Mononuclear cell (primary cell): Measurements from ENCODE around the gene TUBA3E. TPM values are rescaled to one million over a fixed set of nuclear protein-coding genes. Genes with fewer than 3 reads are reported as not detected.
"Not testable (repeated sequence)": the region's sequence is repeated elsewhere in the genome, so short reads cannot be mapped to it uniquely, and the experiment has no call there.

Experiments
- H3K27me3 ChIP-seq: 2 replicates; pipeline ENCODE4 v1.6.0; 2011; ENCODE audit warnings: low read length, control low read depth; ENCODE audit not compliant: insufficient read depth
- H3K4me1 ChIP-seq: 2 replicates; pipeline ENCODE4 v1.5.1; 2011; ENCODE audit warnings: mild to moderate bottlenecking, low read length, control low read depth; ENCODE audit not compliant: insufficient read depth
- H3K4me3 ChIP-seq: 2 replicates; pipeline ENCODE4 v1.5.1; 2011; ENCODE audit warnings: mild to moderate bottlenecking, low read length, moderate library complexity
- H3K9me3 ChIP-seq: 2 replicates; pipeline ENCODE4 v1.5.1; 2011; ENCODE audit warnings: low read depth, mild to moderate bottlenecking, control low read depth, low read length
- total RNA-seq: library from RNA; depleted of rRNA; stranded (reverse); fragments of >200 nt; gene quantifications from one replicate; pipeline ENCODE4 v1.2.3, GENCODE V29; 2012

TUBA3E gene
- total RNA-seq, 1 donor = not detected

- Histone ChIP-seq H3K27me3 (no peaks in the 10 kb centered on the region), H3K4me3 (no peak overlapping the region), H3K9me3 (no peaks in the 10 kb centered on the region), H3K4me1 (peaks cover 9% of the 10 kb centered on the region)
Observed at GRCh38 chr2:130160131-130160530, 38.1 kb downstream of the TUBA3E start.

- H3K27me3 ChIP-seq, H3K4me1 ChIP-seq, H3K4me3 ChIP-seq, H3K9me3 ChIP-seq: not testable (repeated sequence)
Observed at GRCh38 chr2:130159376-130159775, 38.9 kb downstream of the TUBA3E start.

- H3K9me3 ChIP-seq = no peaks in the 10 kb centered on the region
Observed at GRCh38 chr2:130158631-130159030, 39.6 kb downstream of the TUBA3E start.

GRCh38 chr2:130157825-130158514 is 40.3 kb downstream of the TUBA3E start:
- not testable (repeated sequence) for H3K9me3 ChIP-seq, H3K4me1 ChIP-seq, H3K27me3 ChIP-seq, H3K4me3 ChIP-seq

More at GRCh38 chr2:130158631-130159030, 39.6 kb downstream of the TUBA3E start:
- Histone ChIP-seq H3K4me1 (peaks cover 9% of the 10 kb centered on the region), H3K4me3 (no peak overlapping the region), H3K27me3 (no peaks in the 10 kb centered on the region)

GRCh38 chr2:130157354-130157753 is 40.9 kb downstream of the TUBA3E start:
- not testable (repeated sequence) for H3K4me1 ChIP-seq, H3K27me3 ChIP-seq, H3K9me3 ChIP-seq, H3K4me3 ChIP-seq

GRCh38 chr2:130156624-130157004 is 41.6 kb downstream of the TUBA3E start:
- Histone ChIP-seq H3K9me3 (no peaks in the 10 kb centered on the region), H3K4me1 (peaks cover 9% of the 10 kb centered on the region), H3K27me3 (no peaks in the 10 kb centered on the region), H3K4me3 (no peak overlapping the region)

GRCh38 chr2:130155956-130156623 is 42.1 kb downstream of the TUBA3E start:
- not testable (repeated sequence) for H3K9me3 ChIP-seq, H3K4me1 ChIP-seq, H3K27me3 ChIP-seq, H3K4me3 ChIP-seq

- Histone ChIP-seq H3K4me1 (peaks cover 9% of the 10 kb centered on the region), H3K4me3 (no peak overlapping the region), H3K27me3 (no peaks in the 10 kb centered on the region), H3K9me3 (no peaks in the 10 kb centered on the region)
Observed at GRCh38 chr2:130154773-130155765, 43.2 kb downstream of the TUBA3E start.

- not testable (repeated sequence) for H3K9me3 ChIP-seq, H3K27me3 ChIP-seq, H3K4me3 ChIP-seq, H3K4me1 ChIP-seq
Observed at GRCh38 chr2:130154423-130154770, 43.8 kb downstream of the TUBA3E start.

GRCh38 chr2:130153721-130154422 is 44.4 kb downstream of the TUBA3E start:
- not testable (repeated sequence) for H3K4me3 ChIP-seq, H3K4me1 ChIP-seq, H3K9me3 ChIP-seq, H3K27me3 ChIP-seq

- H3K4me1 ChIP-seq = no peaks in the 10 kb centered on the region
- no peaks in the 10 kb centered on the region for H3K9me3 ChIP-seq
- H3K27me3 ChIP-seq = no peaks in the 10 kb centered on the region
- no peak overlapping the region for H3K4me3 ChIP-seq
Observed at GRCh38 chr2:130152816-130153595, 45.2 kb downstream of the TUBA3E start.

- not testable (repeated sequence) for H3K4me1 ChIP-seq
Observed at GRCh38 chr2:130152136-130152815, 46.0 kb downstream of the TUBA3E start.

GRCh38 chr2:130151145-130151512 is 47.1 kb downstream of the TUBA3E start:
- H3K9me3 ChIP-seq, H3K4me3 ChIP-seq, H3K4me1 ChIP-seq, H3K27me3 ChIP-seq: not testable (repeated sequence)

More at GRCh38 chr2:130152136-130152815, 46.0 kb downstream of the TUBA3E start:
- not testable (repeated sequence) for H3K9me3 ChIP-seq, H3K4me3 ChIP-seq, H3K27me3 ChIP-seq
